Measurements from ENCODE around the gene MAN2A1. TPM values are rescaled to one million over a fixed set of nuclear protein-coding genes. Genes with fewer than 3 reads are reported as not detected.

The MAN2A1 gene
- total RNA-seq, 1 experiment from 2014 or later, result 35.4 TPM

GRCh38 chr5:109682383-109682782, 7.3 kb upstream of the MAN2A1 start (continued):
- no peak for TF ChIP-seq REST (IDR thresholded peaks at IDR 0.05; ENCODE audit: low read depth)
- no peak for TF ChIP-seq ELF1 (IDR thresholded peaks at IDR 0.05; ENCODE audit: borderline replicate concordance, low read depth)
- no peak for TF ChIP-seq SRF (IDR thresholded peaks at IDR 0.05; ENCODE audit: low read depth)

- Histone ChIP-seq H3K4me3 (replicated peaks in 1 of 2; ENCODE audit: low read depth in 1 of 2, low read length in 2 of 2) (no peak overlapping the region), H3K27me3 (ENCODE audit: insufficient read depth, low read length) (no peaks in the 10 kb centered on the region), H3K79me2 (ENCODE audit: insufficient read depth, low read length) (peaks cover 4% of the 10 kb centered on the region; the same call in 1 of the 2 replicates), H3K36me3 (ENCODE audit: control insufficient read depth in 1 of 2, insufficient read depth in 2 of 2, low read length in 2 of 2) (no peaks in the 10 kb centered on the region), H3K4me2 (ENCODE audit: low read length) (no peak overlapping the region), H3K9ac (ENCODE audit: low read length) (no peak overlapping the region), H2AFZ (ENCODE audit: low read depth, low read length, poor library complexity, severe bottlenecking) (no peak overlapping the region), H4K20me1 (ENCODE audit: insufficient read depth) (no peaks in the 10 kb centered on the region), H3K4me1 (ENCODE audit: control insufficient read depth in 1 of 2, insufficient read depth in 2 of 2, low read length in 2 of 2) (peaks cover 0 to 11% of the 10 kb centered on the region in 2 experiments; a peak in 2 of 4 replicates), H3K9me3 (ENCODE audit: control insufficient read depth in 1 of 2, insufficient read depth in 1 of 2, low read depth in 1 of 2, low read length in 2 of 2) (no peaks in the 10 kb centered on the region), H3K27ac (ENCODE audit: low read depth, low read length) (no peak overlapping the region), H3K9me2 (ENCODE audit: insufficient read depth) (no peaks in the 10 kb centered on the region)
- ChIA-PET RAD21 (ENCODE audit: low non-redundant PET in 1 of 2, low total read pairs in 2 of 2, uncharacterized antibody in 2 of 2, unreplicated experiment in 2 of 2) (no interaction called here), CTCF (no interaction called here), POLR2A (no interaction called here)
- no peak for ATAC-seq
- TF ChIP-seq CBX3 (IDR thresholded peaks at IDR 0.05; ENCODE audit: low read depth), result no peak
- TF ChIP-seq RAD21 (IDR thresholded peaks at IDR 0.05; ENCODE audit: low read depth), result no peak
- intact Hi-C loops (cut with micrococcal nuclease), result loop anchor here (5.0 to 10.0 kb wide), 3 partner anchors 764 to 1041 kb away; no protein-coding TSS in a partner anchor
- BruUV-seq (replicated peaks), result no TSS peak
- no peak for DNase-seq (ENCODE audit: low read depth, low spot score)
These were observed 3.8 kb upstream of the MAN2A1 start for GRCh38 chr5:109685916-109686315.

All from HCT116 (cell line).